Measurements from ENCODE around the gene FLNC. TPM values are rescaled to one million over a fixed set of nuclear protein-coding genes. Genes with fewer than 3 reads are reported as not detected.

FLNC gene
- total and polyA plus RNA-seq, 2 of the 4 experiments (the other 2 are of a cell fraction) = 116 to 154 TPM

DNA sequence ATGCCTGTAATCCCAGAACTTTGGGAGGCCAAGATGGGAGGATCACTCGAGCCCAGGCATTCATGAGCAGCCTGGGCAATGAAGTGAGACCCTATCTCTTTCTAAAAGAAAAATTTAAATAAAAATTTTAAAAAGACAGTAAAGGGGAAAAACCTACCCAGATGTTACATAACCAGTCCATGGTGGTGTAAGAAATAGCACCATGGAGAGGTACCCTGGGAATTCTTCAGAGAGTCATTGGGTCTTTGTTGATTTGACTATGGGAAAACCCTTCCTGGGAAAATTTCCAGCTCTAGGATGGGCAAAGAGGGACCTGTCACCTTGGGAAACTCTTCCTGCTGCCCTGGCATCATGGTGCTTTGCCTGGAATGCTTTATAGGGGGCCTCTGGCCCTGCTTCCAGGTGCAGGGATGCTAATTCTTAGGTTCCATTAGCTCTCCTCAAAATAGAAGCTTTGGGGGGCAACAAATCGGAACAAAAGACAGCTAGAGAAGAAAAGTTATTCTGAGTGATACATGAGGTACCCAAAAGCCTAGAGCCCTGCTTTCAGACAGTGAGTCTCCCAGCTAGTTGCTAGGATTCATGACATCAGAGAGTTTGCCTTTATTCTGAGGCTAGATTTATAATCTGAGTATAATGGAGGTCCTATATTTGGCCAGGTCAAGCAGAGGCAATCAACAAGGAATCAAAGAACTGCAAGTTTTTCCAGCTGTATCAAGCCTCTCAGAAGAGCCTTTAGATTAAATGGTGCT is 28.4 kb upstream of the FLNC start:
- H4K20me1 ChIP-seq (ENCODE audit: insufficient read depth, low read length) = no peaks in the 10 kb centered on the region
- no peak overlapping the region for H3K9ac ChIP-seq (ENCODE audit: low read depth, low read length)
- H2BK5ac ChIP-seq (ENCODE audit: low read depth, low read length, poor library complexity, severe bottlenecking) = no peak overlapping the region
- H3K56ac ChIP-seq (ENCODE audit: extremely low read depth, insufficient read depth, low read length) = no peak overlapping the region
- H2AFZ ChIP-seq (replicated peaks; ENCODE audit: low read length, poor library complexity) = no peak overlapping the region
- H3K36me3 ChIP-seq (ENCODE audit: control insufficient read depth, insufficient read depth, low read length) = peaks cover 31% of the 10 kb centered on the region
- H3K27me3 ChIP-seq (ENCODE audit: control insufficient read depth, insufficient read depth, low read length) = no peaks in the 10 kb centered on the region
- H3K4ac ChIP-seq (ENCODE audit: low read depth, low read length) = no peak overlapping the region
- TF ChIP-seq MAFK (IDR thresholded peaks at IDR 0.05; ENCODE audit: low read depth, low read length) = no peak
- no peak for TF ChIP-seq CTCF (conservative IDR thresholded peaks at IDR 0.05; ENCODE audit: low read depth, low read length)
- no peak for TF ChIP-seq FOS (IDR thresholded peaks at IDR 0.05; ENCODE audit: low read depth, low read length)
- TF ChIP-seq SMC3 (IDR thresholded peaks at IDR 0.05; ENCODE audit: low read depth, low read length) = no peak
- H4K8ac ChIP-seq (ENCODE audit: low read depth in 2 of 2, low read length in 2 of 2) = no peak overlapping the region
- BruUV-seq (replicated peaks) = no TSS peak
- H4K5ac ChIP-seq (ENCODE audit: low read depth, low read length) = no peak overlapping the region
- H3K14ac ChIP-seq (replicated peaks; ENCODE audit: low read depth, low read length) = no peak overlapping the region
- no peak overlapping the region for H2AK5ac ChIP-seq (ENCODE audit: low read depth, low read length)
- no peaks in the 10 kb centered on the region for H3K9me3 ChIP-seq (ENCODE audit: control insufficient read depth, insufficient read depth, low read length)
- no peak overlapping the region for H4K91ac ChIP-seq (ENCODE audit: insufficient read depth, low read depth, low read length)
- no peak overlapping the region for H3K27ac ChIP-seq (ENCODE audit: insufficient read depth, low read length)
- H3K9me1 ChIP-seq (ENCODE audit: insufficient read depth, low read length) = peaks cover 4% of the 10 kb centered on the region; the same call in 1 of the 2 replicates
- H3K4me1 ChIP-seq (ENCODE audit: control insufficient read depth, insufficient read depth, low read length) = no peaks in the 10 kb centered on the region
- H3K4me2 ChIP-seq (ENCODE audit: low read depth, low read length) = no peak overlapping the region
- ChIA-PET POLR2A (ENCODE audit: unreplicated experiment) (no interaction called here), CTCF (no interaction called here)
- H2BK15ac ChIP-seq (ENCODE audit: low read depth, low read length) = no peak overlapping the region
- dilution Hi-C loops (cut with HindIII; ENCODE audit: low sequenced_read_pairs, unreplicated experiment) (no loop called here), in situ Hi-C loops (cut with MboI; ENCODE audit: low sequenced_read_pairs) (no loop called here), intact Hi-C loops (cut with micrococcal nuclease) (no loop called here)
- no peak for ATAC-seq (ENCODE audit: low read depth)
- H3K23ac ChIP-seq (ENCODE audit: low read depth, low read length) = no peak overlapping the region
- no peak for DNase-seq
- no peak overlapping the region for H2BK20ac ChIP-seq (ENCODE audit: low read depth, low read length)
- no peak overlapping the region for H3K4me3 ChIP-seq (ENCODE audit: insufficient read depth, low read depth, low read length)
- H3K18ac ChIP-seq (ENCODE audit: low read depth, low read length) = no peak overlapping the region
- H3K79me1 ChIP-seq (ENCODE audit: low read depth in 1 of 2, low read length in 2 of 2) = no peaks in the 10 kb centered on the region
- no peak overlapping the region for H2AK9ac ChIP-seq (replicated peaks; ENCODE audit: low read depth, low read length, poor library complexity)
- H2BK120ac ChIP-seq (ENCODE audit: low read depth, low read length) = no peak overlapping the region
- WGBS, 2 experiments (ENCODE audit: extremely low coverage in 2 of 2, insufficient read length in 1 of 2) = no CpG with 5 or more reads among the region's 2 CpGs

Data from IMR-90 (cell line).